IMR-90 (cell line): Measurements from ENCODE around the gene R3HDM2. TPM values are rescaled to one million over a fixed set of nuclear protein-coding genes. Genes with fewer than 3 reads are reported as not detected.

Experiments
- ATAC-seq: fragments of 200-7000 bp; cut with Tn5 transposase; 2 replicates; pipeline ENCODE4 v1.9.1; 2020; ENCODE audit warnings: low read depth, mild to moderate bottlenecking, moderate library complexity
- BruUV-seq: library from RNA; stranded (reverse); fragments of 400-500 nt; replicated peaks from 2 replicates; lab custom pipeline; 2021; lab: Mats Ljungman, UMichigan
- CTCF ChIA-PET: fragments of 300-600 bp; formaldehyde crosslinking; extraction: SDS; loops from one replicate; lab custom pipeline; 2021; ENCODE audit warnings: antibody characterized with exemption; lab: Yijun Ruan, JAX
- POLR2A ChIA-PET: fragments of 300-600 bp; sonication (Branson Sonifier 250); formaldehyde crosslinking; loops from one replicate; lab custom pipeline; 2022; ENCODE audit warnings: antibody characterized with exemption; ENCODE audit not compliant: unreplicated experiment; lab: Charles Lee
- DNase-seq: peaks from one replicate; pipeline ENCODE4 v3.0.0; 2013
- H2AFZ ChIP-seq: replicated peaks from 2 replicates; pipeline ENCODE3; 2013; ENCODE audit warnings: low read length, mild to moderate bottlenecking; ENCODE audit not compliant: poor library complexity
- H2AK5ac ChIP-seq: 2 replicates; pipeline ENCODE4 v1.6.1; 2013; ENCODE audit warnings: low read depth, low read length, inconsistent platforms
- H2AK9ac ChIP-seq: replicated peaks from 2 replicates; pipeline ENCODE3; 2013; ENCODE audit warnings: mild to moderate bottlenecking, low read depth, low read length, moderate library complexity; ENCODE audit not compliant: poor library complexity
- H2BK120ac ChIP-seq: 2 replicates; pipeline ENCODE4 v1.6.1; 2013; ENCODE audit warnings: low read depth, low read length, inconsistent platforms
- H2BK15ac ChIP-seq: 3 replicates; pipeline ENCODE4 v1.6.1; 2013; ENCODE audit warnings: low read depth, low read length, inconsistent platforms
- H2BK20ac ChIP-seq: 2 replicates; pipeline ENCODE4 v1.6.1; 2013; ENCODE audit warnings: low read depth, mild to moderate bottlenecking, inconsistent platforms, low read length, moderate library complexity
- H2BK5ac ChIP-seq: 2 replicates; pipeline ENCODE4 v1.6.1; 2013; ENCODE audit warnings: mild to moderate bottlenecking, low read depth, low read length, inconsistent platforms; ENCODE audit not compliant: poor library complexity, severe bottlenecking
- H3K14ac ChIP-seq: replicated peaks from 2 replicates; pipeline ENCODE4 v1.6.1; 2013; ENCODE audit warnings: low read depth, low read length, inconsistent platforms
- H3K18ac ChIP-seq: 2 replicates; pipeline ENCODE4 v1.6.1; 2013; ENCODE audit warnings: low read depth, low read length, control low read depth
- H3K23ac ChIP-seq: 2 replicates; pipeline ENCODE4 v1.6.1; 2013; ENCODE audit warnings: low read depth, low read length, inconsistent platforms
- H3K27ac ChIP-seq: 2 replicates; pipeline ENCODE4 v1.5.1; 2013; ENCODE audit warnings: mild to moderate bottlenecking, control low read depth, low read length; ENCODE audit not compliant: insufficient read depth
- H3K27me3 ChIP-seq: 2 replicates; pipeline ENCODE4 v1.6.1; 2013; ENCODE audit warnings: low read length; ENCODE audit not compliant: control insufficient read depth, insufficient read depth
- H3K36me3 ChIP-seq: 2 replicates; pipeline ENCODE4 v1.6.1; 2013; ENCODE audit warnings: low read length, mixed read lengths; ENCODE audit not compliant: control insufficient read depth, insufficient read depth
- H3K4ac ChIP-seq: 2 replicates; pipeline ENCODE4 v1.6.1; 2013; ENCODE audit warnings: low read depth, low read length, inconsistent platforms
- H3K4me1 ChIP-seq: 2 replicates; pipeline ENCODE4 v1.6.1; 2013; ENCODE audit warnings: low read length, mixed read lengths; ENCODE audit not compliant: control insufficient read depth, insufficient read depth
- H3K4me2 ChIP-seq: 2 replicates; pipeline ENCODE4 v1.6.1; 2013; ENCODE audit warnings: low read depth, mild to moderate bottlenecking, control low read depth, low read length, moderate library complexity
- H3K4me3 ChIP-seq: 2 replicates; pipeline ENCODE4 v1.5.1; 2013; ENCODE audit warnings: low read depth, mild to moderate bottlenecking, control low read depth, low read length, moderate library complexity; ENCODE audit not compliant: insufficient read depth
- H3K56ac ChIP-seq: 2 replicates; pipeline ENCODE4 v1.6.1; 2013; ENCODE audit warnings: low read length, inconsistent platforms; ENCODE audit not compliant: insufficient read depth; ENCODE audit errors: extremely low read depth
- H3K79me1 ChIP-seq, 2 experiments: 2 replicates each; pipeline ENCODE4 v1.6.1; 2013; ENCODE audit warnings: low read length in 2 of 2, inconsistent platforms in 1 of 2, low read depth in 1 of 2
- H3K9ac ChIP-seq: 2 replicates; pipeline ENCODE4 v1.6.1; 2013; ENCODE audit warnings: low read depth, low read length, control low read depth
- H3K9me1 ChIP-seq: 2 replicates; pipeline ENCODE4 v1.6.1; 2013; ENCODE audit warnings: low read length, inconsistent platforms; ENCODE audit not compliant: insufficient read depth
- H3K9me3 ChIP-seq: 2 replicates; pipeline ENCODE4 v1.6.1; 2013; ENCODE audit warnings: low read length; ENCODE audit not compliant: control insufficient read depth, insufficient read depth
- H4K20me1 ChIP-seq: 2 replicates; pipeline ENCODE4 v1.6.1; 2013; ENCODE audit warnings: low read length, inconsistent platforms; ENCODE audit not compliant: insufficient read depth
- H4K5ac ChIP-seq: 2 replicates; pipeline ENCODE4 v1.6.1; 2013; ENCODE audit warnings: mild to moderate bottlenecking, low read depth, low read length, control low read depth
- H4K8ac ChIP-seq, 2 experiments: 2 replicates each; pipeline ENCODE4 v1.6.1; 2013; ENCODE audit warnings: low read depth in 2 of 2, low read length in 2 of 2, control low read depth in 1 of 2, inconsistent platforms in 1 of 2
- H4K91ac ChIP-seq: 2 replicates; pipeline ENCODE4 v1.6.1; 2013; ENCODE audit warnings: low read depth, low read length, inconsistent platforms; ENCODE audit not compliant: insufficient read depth
- BHLHE40 ChIP-seq: fragments of 150-350 bp; IDR thresholded peaks from 2 replicates; pipeline ENCODE4 v1.6.1; 2016; ENCODE audit warnings: mild to moderate bottlenecking, low read depth, low read length
- CEBPB ChIP-seq: IDR thresholded peaks from 2 replicates; pipeline ENCODE4 v1.6.1; 2012; ENCODE audit warnings: low read depth, low read length, improper control_type of control experiment
- CTCF ChIP-seq: conservative IDR thresholded peaks from 2 replicates; pipeline ENCODE4 v1.5.1; 2012; ENCODE audit warnings: mild to moderate bottlenecking, low read depth, low read length, improper control_type of control experiment
- ELK1 ChIP-seq: fragments of 150-350 bp; IDR thresholded peaks from 2 replicates; pipeline ENCODE4 v1.6.1; 2016; ENCODE audit warnings: low read depth, mild to moderate bottlenecking, low read length, moderate library complexity, borderline replicate concordance
- FOS ChIP-seq: fragments of 150-350 bp; IDR thresholded peaks from 2 replicates; pipeline ENCODE4 v1.6.1; 2016; ENCODE audit warnings: low read depth, low read length
- MAFK ChIP-seq: IDR thresholded peaks from 2 replicates; pipeline ENCODE4 v1.6.1; 2012; ENCODE audit warnings: low read depth, low read length, improper control_type of control experiment
- MXI1 ChIP-seq: IDR thresholded peaks from 2 replicates; pipeline ENCODE4 v1.6.1; 2012; ENCODE audit warnings: low read depth, mild to moderate bottlenecking, low read length, moderate library complexity, borderline replicate concordance
- POLR2A ChIP-seq: IDR thresholded peaks from 2 replicates; pipeline ENCODE4 v1.6.1; 2012; ENCODE audit warnings: mild to moderate bottlenecking, low read depth, low read length
- RAD21 ChIP-seq: IDR thresholded peaks from 2 replicates; pipeline ENCODE4 v1.6.1; 2012; ENCODE audit warnings: low read length, improper control_type of control experiment
- RFX5 ChIP-seq: IDR thresholded peaks from 2 replicates; pipeline ENCODE4 v1.8.0; 2012; ENCODE audit warnings: low read depth, mild to moderate bottlenecking, low read length, moderate library complexity
- SMC3 ChIP-seq: fragments of 150-350 bp; IDR thresholded peaks from 2 replicates; pipeline ENCODE4 v1.6.1; 2016; ENCODE audit warnings: low read depth, mild to moderate bottlenecking, antibody characterized with exemption, low read length, moderate library complexity
- USF2 ChIP-seq: fragments of 150-350 bp; IDR thresholded peaks from 2 replicates; pipeline ENCODE4 v1.6.1; 2017; ENCODE audit warnings: mild to moderate bottlenecking, antibody characterized with exemption, low read length, low read depth
- WGBS, 2 experiments: methylation state at CpG; one replicate each; pipeline versions ENCODE4 v1.1.5 to v1.1.7; 2013; ENCODE audit warnings: missing lambda C conversion rate in 2 of 2; ENCODE audit not compliant: insufficient read length in 1 of 2; ENCODE audit errors: extremely low coverage in 2 of 2; 5-methylcytosine and 5-hydroxymethylcytosine counted together
- dilution Hi-C: fragments of 300-500 bp; cut with HindIII; formaldehyde crosslinking; loops from one replicate; pipeline ENCODE4 v1.14.3; 2018; ENCODE audit warnings: low sequenced_read_pairs; ENCODE audit not compliant: unreplicated experiment
- in situ Hi-C: fragments of 300-500 bp; cut with MboI; formaldehyde crosslinking; loops from 3 replicates; pipeline ENCODE4 v1.14.3; 2019; ENCODE audit warnings: low sequenced_read_pairs, inconsistent platforms, mixed read lengths
- intact Hi-C: fragments of 100-400 bp; cut with micrococcal nuclease; formaldehyde crosslinking; loops from 2 replicates; pipeline ENCODE4 v1.10.0; 2022
- polyA plus RNA-seq, 3 experiments: library from polyadenylated mRNA; depleted of rRNA; stranded (reverse); fragments of >200 nt; gene quantifications; 2 replicates each; pipeline ENCODE4 v1.2.3, GENCODE V29; 2012; ENCODE audit warnings: low replicate concordance in 1 of 3
- total RNA-seq: library from RNA; depleted of rRNA; stranded (reverse); fragments of >200 nt; gene quantifications from 2 replicates; pipeline ENCODE4 v1.2.3, GENCODE V29; 2012

R3HDM2 gene
- total and polyA plus RNA-seq, 2 of the 4 experiments (the other 2 are of a cell fraction): 7.5 to 28.4 TPM

- Histone ChIP-seq H2BK15ac (no peak overlapping the region; the same call in 2 of the 3 replicates), H2BK5ac (no peak overlapping the region), H3K4me1 (peaks cover 21% of the 10 kb centered on the region), H3K9ac (no peak overlapping the region), H4K5ac (no peak overlapping the region), H2BK120ac (no peak overlapping the region), H3K4ac (no peak overlapping the region), H3K4me2 (no peak overlapping the region), H3K18ac (no peak overlapping the region), H3K23ac (no peak overlapping the region), H3K79me1 (peaks cover 0 to 10% of the 10 kb centered on the region in 2 experiments; a peak in 1 of 4 replicates), H3K27ac (no peak overlapping the region), H2AK5ac (no peak overlapping the region), H3K9me1 (peaks cover 18% of the 10 kb centered on the region), H3K27me3 (no peaks in the 10 kb centered on the region), H3K4me3 (no peak overlapping the region), H4K91ac (no peak overlapping the region), H2AFZ (no peak overlapping the region), H3K14ac (no peak overlapping the region), H3K9me3 (no peaks in the 10 kb centered on the region), H4K8ac (no peak overlapping the region), H2BK20ac (no peak overlapping the region), H3K36me3 (no peaks in the 10 kb centered on the region), H2AK9ac (no peak overlapping the region), H4K20me1 (no peaks in the 10 kb centered on the region), H3K56ac (no peak overlapping the region)
- BruUV-seq: no TSS peak
- no peak for ATAC-seq
- dilution Hi-C loops: no loop called here
- ChIA-PET POLR2A (no interaction called here), CTCF (no interaction called here)
- DNase-seq: no peak
- WGBS, 2 experiments: 48% methylated on average over 2 of the region's 3 CpGs; no CpG with 5 or more reads in 1 of the 2 experiments
- TF ChIP-seq CEBPB: no peak
- TF ChIP-seq MAFK: no peak
- TF ChIP-seq SMC3: no peak
- TF ChIP-seq POLR2A: no peak
- TF ChIP-seq CTCF: no peak
- TF ChIP-seq ELK1: no peak
- TF ChIP-seq RAD21: no peak
- no peak for TF ChIP-seq USF2
- no peak for TF ChIP-seq BHLHE40
- TF ChIP-seq FOS: no peak
- no peak for TF ChIP-seq MXI1
- no peak for TF ChIP-seq RFX5
- intact Hi-C loops: loop anchor here (5.0 kb wide), 1 partner anchor 78 kb away; no protein-coding TSS in a partner anchor
- in situ Hi-C loops: loop anchor here (5.0 kb wide), 2 partner anchors 138 to 183 kb away; no protein-coding TSS in a partner anchor
Observed at GRCh38 chr12:57450057-57450456, 19.2 kb upstream of the R3HDM2 start.
